Suppressor macrophage treated with lipopolysaccharide for 1 hour (primary cell): Measurements from ENCODE around the gene RAB3B.
"Not testable (repeated sequence)": the region's sequence is repeated elsewhere in the genome, so short reads cannot be mapped to it uniquely, and the experiment has no call there.

Experiments
- DNase-seq, 3 donors: peaks; one replicate each; pipeline ENCODE4 v3.0.0-alpha.2; 2020 to 2022

Gene RAB3B

GRCh38 chr1:51915951-51916350, 74.5 kb downstream of the RAB3B start:
- no peak for DNase-seq

GRCh38 chr1:51912881-51913280, 77.6 kb downstream of the RAB3B start:
- DNase-seq: no peak

DNA sequence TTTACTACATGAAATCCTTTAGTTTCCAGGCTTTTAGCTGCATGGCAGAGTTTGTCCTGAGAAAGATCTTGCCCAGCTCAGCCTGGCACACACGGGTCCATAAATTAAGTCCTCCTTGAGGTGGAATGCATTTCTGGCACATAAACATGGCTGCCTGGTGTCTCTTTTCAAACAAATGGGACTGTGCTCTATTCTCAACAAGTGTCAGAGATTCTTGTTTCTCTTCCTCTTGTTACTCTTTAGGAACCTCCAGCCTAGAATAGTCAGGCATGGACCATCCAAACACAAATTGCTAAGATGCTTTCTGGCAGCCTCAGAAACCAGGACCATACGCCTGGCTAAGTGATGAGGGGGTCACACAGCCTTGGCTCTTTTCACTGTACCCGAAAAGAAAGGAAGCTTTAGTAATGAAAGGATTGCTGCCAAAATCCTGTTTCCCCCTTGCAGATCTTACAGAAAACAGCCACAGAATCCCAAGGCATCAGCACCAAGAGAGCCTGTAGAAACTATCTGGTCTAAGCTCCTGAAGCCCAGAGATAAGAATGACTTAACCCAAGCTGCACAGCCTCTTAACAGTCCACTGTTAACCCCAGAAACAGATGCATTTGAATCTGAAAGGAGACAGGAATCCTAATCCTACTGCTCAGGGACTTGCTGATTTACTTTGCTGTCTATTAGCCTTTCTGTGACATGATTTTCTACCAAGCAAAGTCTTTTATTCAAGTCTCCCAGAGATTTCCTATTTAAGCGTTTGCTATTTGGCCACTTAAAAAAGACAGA, 80.1 kb downstream of the RAB3B start:
- DNase-seq: no peak

DNA sequence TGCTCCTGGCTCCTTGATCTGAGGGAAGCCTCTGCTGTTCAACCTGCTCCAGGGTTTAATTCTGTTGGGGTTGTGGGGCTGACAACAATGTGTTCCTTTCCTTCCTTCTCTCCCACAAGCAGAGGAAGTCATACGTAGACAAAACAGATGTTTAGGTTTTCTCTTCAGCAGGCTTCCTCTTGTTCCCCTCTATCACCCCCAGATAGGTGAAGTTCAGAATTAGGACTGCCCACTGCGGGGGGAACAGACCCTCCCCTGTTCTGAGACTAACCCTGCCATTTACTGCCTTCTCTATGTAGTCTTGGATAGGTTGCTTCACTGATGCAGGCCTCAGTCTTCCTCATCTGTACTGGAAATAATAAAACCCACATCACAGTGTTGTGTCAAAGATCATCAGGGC, 82.0 kb downstream of the RAB3B start:
- DNase-seq: no peak

DNA sequence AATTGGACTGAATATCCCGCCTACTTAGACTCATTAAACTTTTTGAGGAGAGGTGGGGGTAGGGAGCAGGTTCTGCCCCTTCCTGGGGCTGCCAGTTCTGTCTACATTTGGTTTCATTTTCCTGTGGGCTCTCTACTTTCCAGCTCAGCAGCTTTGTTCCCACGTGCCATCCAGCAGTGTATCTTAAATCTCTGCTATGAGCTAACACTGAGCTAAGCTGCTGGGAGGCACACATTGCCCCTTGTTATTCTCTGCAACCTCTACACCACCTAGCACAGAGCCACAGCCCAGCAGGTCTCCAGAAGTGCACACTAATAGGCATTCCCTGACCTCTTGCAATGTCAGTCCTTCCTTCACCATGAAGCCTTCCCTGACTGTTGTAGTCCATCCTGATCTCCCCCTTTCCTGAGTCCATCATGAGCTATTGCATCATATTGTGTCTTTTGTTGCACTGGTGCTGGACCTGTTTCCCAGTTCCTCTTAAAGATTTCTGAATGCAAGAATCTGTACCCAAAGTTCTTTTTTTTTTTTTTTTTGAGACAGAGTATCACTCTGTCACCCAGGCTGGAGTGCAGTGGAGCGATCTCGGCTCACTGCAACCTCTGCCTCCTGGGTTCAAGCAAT, 83.3 kb downstream of the RAB3B start:
- peak in 1 of 3 donors; percentile 7 for DNase-seq

GRCh38 chr1:51906306-51907078, 84.0 kb downstream of the RAB3B start:
- no peak for DNase-seq

- DNase-seq: no peak
Observed at GRCh38 chr1:51902456-51902855, 88.0 kb downstream of the RAB3B start.

DNA sequence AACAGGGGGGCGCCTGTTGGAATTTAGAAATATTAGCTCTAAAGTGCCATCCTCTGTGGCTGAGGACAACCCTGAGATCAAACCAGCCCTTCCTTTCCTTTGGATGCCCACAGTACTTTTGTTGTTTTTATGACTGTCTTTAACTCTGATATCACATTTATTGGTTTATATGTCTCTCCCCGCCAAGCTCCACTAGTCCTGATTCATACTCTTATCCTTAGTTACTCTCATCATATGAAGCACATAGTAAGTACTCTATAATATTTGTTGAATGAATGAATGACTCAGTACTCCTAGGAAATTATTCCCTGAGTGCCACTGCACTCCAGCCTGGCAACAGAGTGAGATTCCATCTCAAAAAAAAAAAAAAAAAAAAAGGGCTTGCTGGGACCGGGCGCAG, 89.3 kb downstream of the RAB3B start:
- DNase-seq: no peak

- DNase-seq: no peak
Observed at GRCh38 chr1:51899022-51899421, 91.5 kb downstream of the RAB3B start.

GRCh38 chr1:51898090-51898734, 92.3 kb downstream of the RAB3B start:
- DNase-seq: no peak

DNA sequence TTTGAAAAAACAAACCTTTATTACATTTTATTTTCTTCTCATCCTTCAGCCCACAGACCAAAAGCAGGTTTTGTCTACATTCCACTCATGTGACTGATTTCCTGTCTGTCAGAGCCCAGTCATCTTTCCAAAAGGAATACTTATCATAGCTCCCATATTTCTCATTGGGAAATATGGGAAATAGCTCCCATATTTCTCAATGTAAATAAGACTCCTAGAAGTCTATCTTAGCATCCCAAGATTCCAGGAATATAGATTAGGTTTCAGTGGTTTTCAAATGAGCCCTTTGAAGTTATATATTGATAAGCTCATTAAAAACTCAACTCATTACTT, 92.8 kb downstream of the RAB3B start:
- no peak for DNase-seq

DNA sequence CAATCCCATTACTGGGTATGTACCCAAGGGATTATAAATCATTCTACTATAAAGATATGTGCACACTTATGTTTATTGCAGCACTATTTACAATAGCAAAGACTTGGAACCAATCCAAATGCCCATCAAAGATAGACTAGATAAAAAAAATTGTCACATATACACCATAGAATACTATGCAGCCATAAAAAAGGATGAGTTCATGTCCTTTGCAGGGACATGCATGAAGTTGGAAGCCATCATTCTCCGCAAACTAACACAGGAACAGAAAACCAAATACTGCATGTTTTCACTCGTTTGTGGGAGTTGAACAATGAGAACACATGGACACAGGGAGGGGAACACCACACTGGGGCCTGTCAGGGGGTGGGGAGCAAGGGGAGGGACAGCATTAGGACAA, 95.8 kb downstream of the RAB3B start:
- not testable (repeated sequence) for DNase-seq

DNA sequence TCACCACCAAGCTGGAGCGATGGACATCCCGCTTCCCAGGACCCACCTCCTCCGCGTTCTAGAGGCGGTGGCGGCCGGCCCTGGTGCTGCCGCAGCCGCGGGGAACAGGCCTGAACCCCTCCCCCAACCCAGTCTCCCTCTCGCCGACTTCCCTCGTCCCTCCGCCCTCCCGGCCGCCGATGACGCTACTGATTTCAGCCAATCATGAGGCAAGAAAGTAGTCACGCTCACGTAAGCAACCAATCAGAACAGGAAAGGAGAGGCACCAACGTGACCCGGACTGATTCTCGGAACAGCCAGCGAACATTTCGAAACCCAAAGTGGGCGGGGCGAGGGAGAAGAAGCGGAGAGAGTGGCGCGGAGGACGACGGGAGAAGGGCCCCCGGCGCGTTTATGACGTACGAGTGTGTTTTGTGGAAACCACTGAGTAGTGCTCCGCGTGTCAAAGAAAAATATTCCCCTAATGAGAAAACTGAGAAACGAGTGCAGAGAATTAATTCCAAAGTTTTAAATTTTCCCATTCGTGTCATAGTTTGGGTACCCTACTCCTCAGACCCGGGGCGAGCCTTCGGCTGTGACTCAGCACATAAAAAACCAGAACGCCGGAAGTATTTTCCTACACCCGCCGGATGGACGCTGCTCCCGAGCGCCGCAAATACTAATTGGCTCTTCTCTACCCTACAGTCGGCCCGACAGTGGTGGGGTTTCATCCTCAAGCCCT, 111.7 kb downstream of the RAB3B start, which contains the start of gene NRDC:
TSS of gene NRDC (minus strand) at position 112 of the 721 bp plus-strand sequence. CDS start 112 bp downstream, outside the sequence.
- peak; percentile 100 for DNase-seq

DNA sequence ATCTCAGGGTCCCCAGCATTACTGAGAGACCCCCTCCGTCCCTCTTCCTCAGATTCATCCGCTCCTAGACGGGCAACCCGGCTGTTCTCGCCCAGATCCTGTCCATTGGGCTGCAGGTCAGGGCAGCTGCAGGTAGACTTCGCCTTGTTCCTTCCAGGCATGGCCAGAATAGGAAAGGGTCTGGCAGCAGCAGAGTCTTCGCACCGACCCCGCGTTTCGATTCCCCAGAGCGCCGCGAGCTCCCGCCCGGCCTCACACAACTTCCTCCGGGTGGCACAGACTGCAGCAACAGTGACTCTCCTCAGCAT, 112.2 kb downstream of the RAB3B start:
- no peak for DNase-seq

- peak; percentile 57 to 73 (median 69) for DNase-seq
Observed at GRCh38 chr1:51877434-51878307, 112.8 kb downstream of the RAB3B start.

- no peak for DNase-seq
Observed at GRCh38 chr1:51875836-51876235, 114.7 kb downstream of the RAB3B start.

DNA sequence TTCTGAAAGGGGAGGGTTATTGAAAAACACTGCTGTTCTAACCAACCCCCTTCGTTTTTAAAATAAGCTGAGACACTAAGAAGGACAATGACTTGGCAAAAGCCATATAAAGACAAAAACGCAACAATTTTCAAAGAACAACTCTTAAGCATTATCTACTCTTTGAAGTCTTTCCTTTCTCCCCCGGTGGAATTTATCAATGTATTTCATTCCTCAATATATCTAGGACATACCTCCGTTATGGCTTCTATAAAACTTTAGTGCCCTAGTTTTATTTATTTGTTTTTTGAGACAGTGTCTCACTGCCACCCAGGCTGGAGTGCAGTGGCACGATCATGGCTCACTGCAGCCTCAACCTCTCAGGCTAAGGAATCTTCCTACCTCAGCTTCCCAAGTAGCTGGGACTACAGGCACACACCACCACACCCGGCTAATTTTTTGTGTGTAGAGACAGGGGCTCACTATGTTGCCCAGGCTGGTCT, 115.2 kb downstream of the RAB3B start:
- no peak for DNase-seq

DNA sequence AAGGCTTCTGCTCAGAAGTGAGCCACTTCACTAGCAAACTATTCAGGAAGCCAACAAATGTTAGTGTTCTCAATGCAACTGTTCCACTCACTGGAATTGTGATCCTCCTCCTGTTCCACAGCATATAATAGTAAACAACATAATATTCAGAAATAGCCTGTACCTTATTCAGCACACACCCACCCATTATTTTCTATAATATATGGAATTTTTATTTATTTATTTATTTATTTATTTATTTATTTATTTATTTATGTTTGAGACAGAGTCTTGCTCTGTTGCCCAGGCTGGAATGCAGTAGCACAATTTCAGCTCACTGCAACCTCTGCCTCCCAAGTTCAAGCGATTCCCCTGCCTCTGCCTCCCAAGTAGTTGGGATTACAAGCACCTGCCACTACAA, 117.2 kb downstream of the RAB3B start:
- not testable (repeated sequence) for DNase-seq

DNA sequence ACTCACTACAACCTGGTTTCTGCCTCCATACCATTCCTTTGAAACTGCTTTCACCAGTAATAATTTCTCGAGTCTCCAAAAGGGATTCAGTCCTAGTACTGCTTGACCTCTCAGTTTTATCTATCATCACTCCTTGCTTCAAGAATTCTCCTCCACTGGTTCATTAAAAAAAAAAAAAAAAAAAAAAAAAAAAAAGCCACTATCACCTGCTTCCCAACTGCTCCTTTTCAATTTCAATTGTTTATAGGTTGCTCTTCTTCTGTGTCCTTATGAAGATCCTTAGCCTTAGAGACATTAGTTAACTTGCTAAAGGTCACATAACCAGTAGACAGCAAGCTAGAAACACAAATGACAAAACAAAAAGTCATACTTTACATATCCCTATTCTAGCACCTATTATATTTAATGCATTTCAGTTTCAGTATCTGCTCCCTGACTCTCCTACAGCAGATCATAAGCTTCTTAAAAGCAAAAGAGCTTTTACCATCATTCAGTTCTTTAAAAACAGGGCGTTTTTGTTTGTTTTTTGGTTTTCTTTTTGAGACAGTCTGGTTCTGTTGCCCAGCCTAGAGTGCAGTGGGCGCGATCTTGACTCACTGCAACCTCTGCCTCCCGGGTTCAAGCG, 119.0 kb downstream of the RAB3B start:
- DNase-seq: no peak

DNA sequence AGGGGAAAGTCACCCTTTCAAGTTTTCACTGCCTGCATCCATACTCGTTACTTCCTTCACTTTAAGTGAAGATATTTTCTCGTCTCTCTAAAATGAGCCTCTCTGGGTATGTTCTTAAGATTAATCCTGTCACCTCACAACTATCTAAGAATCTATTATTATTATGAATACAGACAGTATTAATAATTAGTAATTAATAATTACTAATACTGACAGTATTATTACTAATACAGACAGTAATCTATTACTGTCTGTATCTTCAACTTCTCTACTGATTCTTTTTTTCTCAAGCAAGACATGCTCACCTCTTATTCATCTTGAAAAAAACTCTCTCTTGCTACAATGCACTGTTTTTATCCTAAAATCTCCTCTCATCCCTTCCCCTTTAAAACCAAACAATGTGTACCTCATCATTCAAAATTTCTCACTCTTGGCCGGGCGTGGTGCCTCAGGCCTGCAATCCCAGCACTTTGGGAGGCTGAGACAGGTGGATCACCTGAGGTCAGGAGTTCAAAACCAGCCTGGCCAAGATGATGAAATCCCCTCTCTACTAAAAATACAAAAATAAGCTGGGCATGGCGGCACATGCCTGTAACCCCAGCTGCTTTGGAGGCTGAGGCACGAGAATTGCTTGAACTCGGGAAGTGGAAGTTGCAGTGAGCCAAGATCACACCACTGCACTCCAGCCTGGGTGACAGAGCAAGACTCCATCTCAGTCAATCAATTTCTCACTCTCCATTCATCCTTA, 119.7 kb downstream of the RAB3B start:
- no peak for DNase-seq
